A549 (cell line): ENCODE results near the gene NPAS2. TPM values are rescaled to one million over a fixed set of nuclear protein-coding genes. Genes with fewer than 3 reads are reported as not detected.

Experiments
- ATAC-seq, 2 experiments: fragments of 200-7000 bp in 1 of 2; fragments of >200 bp in 1 of 2; cut with Nextera tagmentation in 1 of 2; cut with Tn5 transposase in 1 of 2; 3 replicates each; pipeline versions ENCODE4 v1.8.0 to v1.9.1; 2018 to 2020; ENCODE audit warnings: mild to moderate bottlenecking in 1 of 2, moderate library complexity in 1 of 2
- CTCF ChIA-PET: fragments of 300-600 bp; sonication (Branson Sonifier 250); formaldehyde crosslinking; extraction: SDS; loops from one replicate; lab custom pipeline; 2021; ENCODE audit warnings: antibody characterized with exemption, inconsistent platforms; lab: Yijun Ruan, JAX
- POLR2A ChIA-PET: fragments of 350-600 bp; formaldehyde crosslinking; extraction: SDS; loops from one replicate; lab custom pipeline; 2021; ENCODE audit warnings: antibody characterized with exemption, inconsistent platforms; lab: Yijun Ruan, JAX
- DNase-seq, 2 experiments: peaks; one replicate each; pipeline versions ENCODE4 v3.0.0 to v3.0.0-alpha.2; 2011 to 2016; ENCODE audit warnings: low read depth in 1 of 2, low spot score in 1 of 2
- FAIRE-seq: peaks from 2 replicates; lab custom pipeline; 2011; peaks lifted over from hg19 to GRCh38; lab: Jason Lieb, UNC
- H3K27ac ChIP-seq, 2 experiments: fragments of >200 bp; sonication (Bioruptor Twin); formaldehyde crosslinking; 3 replicates each; pipeline ENCODE4 v1.5.1; 2016 to 2017
- H3K4me1 ChIP-seq: fragments of >200 bp; sonication (Bioruptor Twin); formaldehyde crosslinking; 3 replicates; pipeline ENCODE4 v1.6.1; 2016
- H3K4me2 ChIP-seq: fragments of >200 bp; sonication (Bioruptor Twin); formaldehyde crosslinking; 3 replicates; pipeline ENCODE4 v1.6.1; 2016
- H3K4me3 ChIP-seq: fragments of >200 bp; sonication (Bioruptor Twin); formaldehyde crosslinking; 3 replicates; pipeline ENCODE4 v1.5.1; 2016
- H3K9me3 ChIP-seq: fragments of >200 bp; sonication (Bioruptor Twin); formaldehyde crosslinking; 3 replicates; pipeline ENCODE4 v1.6.1; 2016
- ATOH8 ChIP-seq: fragments of 250-450 bp; sonication (Bioruptor Pico); IDR thresholded peaks from 2 replicates; pipeline ENCODE4 v1.5.0; 2020; ENCODE audit warnings: low read depth, mild to moderate bottlenecking, moderate library complexity
- CEBPB ChIP-seq, 2 experiments: fragments of >200 bp in 1 of 2; sonication (Bioruptor Twin) in 1 of 2; formaldehyde crosslinking in 1 of 2; IDR thresholded peaks; 2 replicates each; pipeline ENCODE4 v1.6.1; 2012 to 2016
- E2F6 ChIP-seq: IDR thresholded peaks from 2 replicates; pipeline ENCODE4 v1.6.1; 2012; ENCODE audit warnings: low read depth, borderline replicate concordance
- EP300 ChIP-seq, 2 experiments: fragments of >200 bp; sonication (Bioruptor Twin); formaldehyde crosslinking; IDR thresholded peaks; 2 replicates in 1 of 2; 3 replicates in 1 of 2; pipeline ENCODE4 v1.6.1; 2016 to 2017
- ESRRA ChIP-seq: fragments of 150-350 bp; IDR thresholded peaks from 2 replicates; pipeline ENCODE4 v1.6.1; 2014; ENCODE audit warnings: mild to moderate bottlenecking, low read length, borderline replicate concordance
- FOSB ChIP-seq: fragments of 250-450 bp; sonication (Bioruptor Pico); IDR thresholded peaks from 2 replicates; pipeline ENCODE4 v1.5.0; 2020; ENCODE audit warnings: mild to moderate bottlenecking, moderate library complexity
- FOXS1 ChIP-seq: fragments of 250-450 bp; sonication (Bioruptor Pico); IDR thresholded peaks from 2 replicates; pipeline ENCODE4 v1.5.0; 2020; ENCODE audit warnings: mild to moderate bottlenecking, moderate library complexity
- HES2 ChIP-seq: fragments of >200 bp; sonication (Bioruptor Twin); formaldehyde crosslinking; IDR thresholded peaks from 2 replicates; pipeline ENCODE4 v1.6.1; 2016
- HMGXB4 ChIP-seq: fragments of 250-450 bp; sonication (Bioruptor Pico); IDR thresholded peaks from 2 replicates; pipeline ENCODE4 v1.5.0; 2021; ENCODE audit warnings: mild to moderate bottlenecking, moderate library complexity, borderline replicate concordance
- JUN ChIP-seq, 2 experiments: fragments of >200 bp; sonication (Bioruptor Twin); formaldehyde crosslinking; IDR thresholded peaks; 2 replicates in 1 of 2; 3 replicates in 1 of 2; pipeline ENCODE4 v1.6.1; 2016 to 2017
- MAFK ChIP-seq: fragments of 450-650 bp; IDR thresholded peaks from 2 replicates; pipeline ENCODE4 v1.6.1; 2014; ENCODE audit not compliant: partially characterized antibody
- MAX ChIP-seq: IDR thresholded peaks from 2 replicates; pipeline ENCODE4 v1.6.1; 2012
- MAZ ChIP-seq: fragments of 150-350 bp; IDR thresholded peaks from 2 replicates; pipeline ENCODE4 v1.6.1; 2014; ENCODE audit warnings: antibody characterized with exemption, low read depth, low read length, borderline replicate concordance
- MYC ChIP-seq: IDR thresholded peaks from 2 replicates; pipeline ENCODE4 v1.6.1; 2012; ENCODE audit warnings: mild to moderate bottlenecking, inconsistent platforms, low read length, improper control_type of control experiment, borderline replicate concordance
- NFE2L2 ChIP-seq: fragments of 150-350 bp; conservative IDR thresholded peaks from 2 replicates; pipeline ENCODE4 v1.6.1; 2014; ENCODE audit warnings: low read length
- NR3C1 ChIP-seq: fragments of >200 bp; sonication (Bioruptor Twin); formaldehyde crosslinking; IDR thresholded peaks from 3 replicates; pipeline ENCODE4 v1.6.1; 2017
- POLR2AphosphoS2 ChIP-seq: conservative IDR thresholded peaks from 2 replicates; pipeline ENCODE4 v1.6.1; 2012; ENCODE audit warnings: low read length, improper control_type of control experiment, inconsistent platforms
- RARB ChIP-seq: fragments of 250-450 bp; sonication (Bioruptor Pico); IDR thresholded peaks from 2 replicates; pipeline ENCODE4 v1.8.0; 2021; ENCODE audit warnings: mild to moderate bottlenecking, moderate library complexity
- SMC3 ChIP-seq: fragments of >200 bp; sonication (Bioruptor Twin); formaldehyde crosslinking; IDR thresholded peaks from 3 replicates; pipeline ENCODE4 v1.6.1; 2018; ENCODE audit warnings: inconsistent platforms
- TFCP2L1 ChIP-seq: fragments of 250-450 bp; sonication (Bioruptor Pico); IDR thresholded peaks from 2 replicates; pipeline ENCODE4 v1.5.0; 2021; ENCODE audit warnings: mild to moderate bottlenecking
- TP53 ChIP-seq: fragments of 250-450 bp; sonication (Bioruptor Pico); IDR thresholded peaks from 2 replicates; pipeline ENCODE4 v1.5.0; 2021; ENCODE audit warnings: mild to moderate bottlenecking, moderate library complexity
- ZNF302 ChIP-seq: fragments of 250-450 bp; sonication (Bioruptor Pico); IDR thresholded peaks from 2 replicates; pipeline ENCODE4 v1.9.0; 2021; ENCODE audit warnings: inconsistent platforms, mild to moderate bottlenecking, moderate library complexity
- ZSCAN20 ChIP-seq: fragments of 250-450 bp; sonication (Bioruptor Pico); IDR thresholded peaks from 2 replicates; pipeline ENCODE4 v1.8.0; 2022; ENCODE audit warnings: mild to moderate bottlenecking, moderate library complexity
- WGBS: methylation state at CpG from one replicate; pipeline ENCODE4 v1.1.6; 2017; ENCODE audit errors: missing lambda C conversion rate; 5-methylcytosine and 5-hydroxymethylcytosine counted together
- polyA plus RNA-seq, 4 experiments: library from polyadenylated mRNA; depleted of rRNA in 3 of 4; stranded (reverse); fragments of >200 nt; fragmentation: RNase III in 1 of 4; extraction: RNeasy Plus Mini Kit Qiagen cat#74134 plus additional on column Dnase treatment in 1 of 4; gene quantifications; 2 replicates in 3 of 4; 3 replicates in 1 of 4; pipeline ENCODE4 v1.2.3, GENCODE V29; 2011 to 2017

Gene NPAS2
- polyA plus RNA-seq, 2 of the 4 experiments (the other 2 are of a cell fraction) = 31.4 to 56.1 TPM

GRCh38 chr2:100948942-100949811 lies 129.2 kb downstream of the NPAS2 start (continued):
- TF ChIP-seq E2F6 = no peak
- no peak for TF ChIP-seq TFCP2L1 (CRISPR knock-in tag)
- TF ChIP-seq HMGXB4 (CRISPR knock-in tag) = no peak

GRCh38 chr2:100952512-100952911 lies 132.6 kb downstream of the NPAS2 start:
- H3K4me2 ChIP-seq = no peak overlapping the region
- H3K4me1 ChIP-seq = no peaks in the 10 kb centered on the region; the same call in 2 of the 3 replicates
- POLR2A ChIA-PET = no interaction called here
- H3K4me3 ChIP-seq = no peak overlapping the region
- H3K9me3 ChIP-seq = no peaks in the 10 kb centered on the region
- WGBS = 90% methylated on average over 2 of the region's 2 CpGs
- TF ChIP-seq EP300 (IDR thresholded peaks at IDR 0.05) (no peak), NFE2L2 (no peak)
- TF ChIP-seq, all 56 proteins: peak for 0
- FAIRE-seq = no peak
- no peak overlapping the region for H3K27ac ChIP-seq
- no peak for ATAC-seq
- DNase-seq = no peak
- CTCF ChIA-PET = no interaction called here

GRCh38 chr2:100953406-100954043 lies 133.6 kb downstream of the NPAS2 start:
- H3K4me1 ChIP-seq = peaks cover 9% of the 10 kb centered on the region
- H3K4me3 ChIP-seq = no peak overlapping the region
- no peak overlapping the region for H3K4me2 ChIP-seq
- no peak for TF ChIP-seq ATOH8 (CRISPR knock-in tag)
- TF ChIP-seq, all 56 proteins: peak for 0
- ATAC-seq = no peak
- no peak overlapping the region for H3K27ac ChIP-seq
- WGBS = 95% methylated on average over 11 of the region's 11 CpGs
- CTCF ChIA-PET = no interaction called here
- FAIRE-seq = no peak
- DNase-seq = no peak
- H3K9me3 ChIP-seq = no peaks in the 10 kb centered on the region
- POLR2A ChIA-PET = no interaction called here

- POLR2A ChIA-PET = no interaction called here
- FAIRE-seq = no peak
- CTCF ChIA-PET = interaction anchor here (0.7 to 1.0 kb wide), 2 partner anchors 11 to 347 kb away, joined by 3 to 4 read pairs; no protein-coding TSS in a partner anchor
- ATAC-seq = no peak
- Histone ChIP-seq H3K27ac (no peak overlapping the region), H3K9me3 (no peaks in the 10 kb centered on the region), H3K4me2 (no peak overlapping the region), H3K4me1 (peaks cover 9% of the 10 kb centered on the region), H3K4me3 (no peak overlapping the region)
- TF ChIP-seq ATOH8 (CRISPR knock-in tag) = no peak
- no peak for TF ChIP-seq MAFK
- TF ChIP-seq FOSB (CRISPR knock-in tag) = no peak
- TF ChIP-seq ZNF302 (CRISPR knock-in tag) = no peak
- TF ChIP-seq MYC = no peak
- no peak for TF ChIP-seq HES2
- TF ChIP-seq POLR2AphosphoS2 = no peak
- TF ChIP-seq TP53 (CRISPR knock-in tag) = no peak
- TF ChIP-seq FOXS1 = no peak
- no peak for TF ChIP-seq CEBPB (IDR thresholded peaks at IDR 0.05)
- TF ChIP-seq MAX = no peak
- no peak for TF ChIP-seq ESRRA
- no peak for TF ChIP-seq SMC3
- TF ChIP-seq EP300 (IDR thresholded peaks at IDR 0.05) = no peak
- no peak for TF ChIP-seq JUN (IDR thresholded peaks at IDR 0.05)
- TF ChIP-seq RARB (CRISPR knock-in tag) = no peak
- no peak for TF ChIP-seq ZSCAN20 (CRISPR knock-in tag)
- no peak for TF ChIP-seq NR3C1
- TF ChIP-seq MAZ = no peak
- DNase-seq = no peak
- 96% methylated on average over 6 of the region's 6 CpGs for WGBS
These were observed 134.1 kb downstream of the NPAS2 start for GRCh38 chr2:100954044-100954420.
